PC-3 (cell line): ENCODE results near the gene CSNK1E.

ENCODE experiments used
- EZH2 ChIP-seq: fragments of 300-600 bp; sonication (generic); IDR thresholded peaks from one replicate; pipeline ENCODE4 v1.6.1; 2017; ENCODE audit warnings: antibody characterized with exemption, mild to moderate bottlenecking, low read length; ENCODE audit not compliant: unreplicated experiment
- TF ChIP-seq, protein P1 (sequence below): fragments of 300-600 bp; sonication (generic); conservative IDR thresholded peaks from 2 replicates; pipeline ENCODE4 v1.5.1; 2017; ENCODE audit warnings: antibody characterized with exemption, low read depth, mild to moderate bottlenecking, low read length

DNA sequence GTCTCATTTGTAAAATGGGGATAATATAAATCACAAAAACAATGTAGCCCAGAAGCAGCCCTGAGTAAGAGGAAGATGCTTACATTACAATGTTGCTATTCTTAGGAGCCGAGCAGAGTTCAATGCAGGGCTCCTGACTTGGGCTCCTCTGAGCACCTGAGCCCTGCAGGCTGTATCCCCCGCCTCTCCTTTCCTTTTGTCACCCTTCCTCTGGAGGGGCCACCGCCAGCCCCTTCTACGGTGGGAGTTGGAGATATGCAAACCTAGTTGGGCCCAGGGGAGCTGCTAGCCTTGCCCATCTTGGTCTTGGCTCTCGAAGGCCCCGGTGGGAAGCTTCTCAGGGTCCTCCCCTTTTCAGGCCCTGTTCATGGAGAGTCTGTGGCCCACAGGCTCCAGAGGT lies 8.4 kb upstream of the CSNK1E start:
- TF ChIP-seq, protein P1, sequence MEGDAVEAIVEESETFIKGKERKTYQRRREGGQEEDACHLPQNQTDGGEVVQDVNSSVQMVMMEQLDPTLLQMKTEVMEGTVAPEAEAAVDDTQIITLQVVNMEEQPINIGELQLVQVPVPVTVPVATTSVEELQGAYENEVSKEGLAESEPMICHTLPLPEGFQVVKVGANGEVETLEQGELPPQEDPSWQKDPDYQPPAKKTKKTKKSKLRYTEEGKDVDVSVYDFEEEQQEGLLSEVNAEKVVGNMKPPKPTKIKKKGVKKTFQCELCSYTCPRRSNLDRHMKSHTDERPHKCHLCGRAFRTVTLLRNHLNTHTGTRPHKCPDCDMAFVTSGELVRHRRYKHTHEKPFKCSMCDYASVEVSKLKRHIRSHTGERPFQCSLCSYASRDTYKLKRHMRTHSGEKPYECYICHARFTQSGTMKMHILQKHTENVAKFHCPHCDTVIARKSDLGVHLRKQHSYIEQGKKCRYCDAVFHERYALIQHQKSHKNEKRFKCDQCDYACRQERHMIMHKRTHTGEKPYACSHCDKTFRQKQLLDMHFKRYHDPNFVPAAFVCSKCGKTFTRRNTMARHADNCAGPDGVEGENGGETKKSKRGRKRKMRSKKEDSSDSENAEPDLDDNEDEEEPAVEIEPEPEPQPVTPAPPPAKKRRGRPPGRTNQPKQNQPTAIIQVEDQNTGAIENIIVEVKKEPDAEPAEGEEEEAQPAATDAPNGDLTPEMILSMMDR, result no peak
- TF ChIP-seq EZH2, result no peak
